ENCODE results near the gene CBY1. TPM values are rescaled to one million over a fixed set of nuclear protein-coding genes. Genes with fewer than 3 reads are reported as not detected.

The CBY1 gene
- total RNA-seq, 4 donors from 2014 or later, result 6.6 to 19.5 (median 12.3) TPM

- Histone ChIP-seq H3K4me3 (no peak overlapping the region), H3K36me3 (peaks cover 0 to 76% (median 0%) of the 10 kb centered on the region in 3 donors)
- TF ChIP-seq, protein P1, sequence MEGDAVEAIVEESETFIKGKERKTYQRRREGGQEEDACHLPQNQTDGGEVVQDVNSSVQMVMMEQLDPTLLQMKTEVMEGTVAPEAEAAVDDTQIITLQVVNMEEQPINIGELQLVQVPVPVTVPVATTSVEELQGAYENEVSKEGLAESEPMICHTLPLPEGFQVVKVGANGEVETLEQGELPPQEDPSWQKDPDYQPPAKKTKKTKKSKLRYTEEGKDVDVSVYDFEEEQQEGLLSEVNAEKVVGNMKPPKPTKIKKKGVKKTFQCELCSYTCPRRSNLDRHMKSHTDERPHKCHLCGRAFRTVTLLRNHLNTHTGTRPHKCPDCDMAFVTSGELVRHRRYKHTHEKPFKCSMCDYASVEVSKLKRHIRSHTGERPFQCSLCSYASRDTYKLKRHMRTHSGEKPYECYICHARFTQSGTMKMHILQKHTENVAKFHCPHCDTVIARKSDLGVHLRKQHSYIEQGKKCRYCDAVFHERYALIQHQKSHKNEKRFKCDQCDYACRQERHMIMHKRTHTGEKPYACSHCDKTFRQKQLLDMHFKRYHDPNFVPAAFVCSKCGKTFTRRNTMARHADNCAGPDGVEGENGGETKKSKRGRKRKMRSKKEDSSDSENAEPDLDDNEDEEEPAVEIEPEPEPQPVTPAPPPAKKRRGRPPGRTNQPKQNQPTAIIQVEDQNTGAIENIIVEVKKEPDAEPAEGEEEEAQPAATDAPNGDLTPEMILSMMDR (IDR thresholded peaks at IDR 0.05), result no peak
- TF ChIP-seq POLR2A (IDR thresholded peaks at IDR 0.05), result no peak
These were observed 63.9 kb downstream of the CBY1 start for GRCh38 chr22:38720350-38720749.

GRCh38 chr22:38721551-38721950, 65.1 kb downstream of the CBY1 start:
- Histone ChIP-seq H3K36me3 (peaks cover 0 to 81% (median 0%) of the 10 kb centered on the region in 3 donors), H3K27me3 (no peaks in the 10 kb centered on the region), H3K9me3 (no peaks in the 10 kb centered on the region), H3K4me1 (no peaks in the 10 kb centered on the region), H3K4me3 (no peak overlapping the region), H3K27ac (no peak overlapping the region)
- DNase-seq, result no peak
- no peak for TF ChIP-seq POLR2A (IDR thresholded peaks at IDR 0.05)
- TF ChIP-seq, protein P1 (IDR thresholded peaks at IDR 0.05), result no peak

More at GRCh38 chr22:38720350-38720749, 63.9 kb downstream of the CBY1 start:
- no peak overlapping the region for H3K27ac ChIP-seq
- no peaks in the 10 kb centered on the region for H3K9me3 ChIP-seq
- DNase-seq, result no peak
- H3K4me1 ChIP-seq, result no peaks in the 10 kb centered on the region
- H3K27me3 ChIP-seq, result no peaks in the 10 kb centered on the region

Other genes with a start within 250 kb of the CBY1 start
- not detected for gene KCNJ4, start 201.4 kb upstream of the CBY1 start, total RNA-seq
- gene KDELR3, start 188.5 kb upstream of the CBY1 start, total RNA-seq, result 10 to 100 TPM in 3 of 4 donors, 1 to 10 TPM in 1; 2.5 to 20.0 (median 16.6) TPM
- gene DDX17, start 150.3 kb upstream of the CBY1 start, total RNA-seq, result 100 to 1,000 TPM; 583 to 733 (median 616) TPM
- gene DMC1, start 86.5 kb upstream of the CBY1 start, total RNA-seq, result 1 to 10 TPM in 1 of 4 donors, not detected in 3; 4.2 TPM
- gene FAM227A, start 246 bp upstream of the CBY1 start, total RNA-seq, result 10 to 100 TPM in 1 of 4 donors, 1 to 10 TPM in 1, not detected in 2; 2.6 to 18.2 TPM
- gene TOMM22, start 25.3 kb downstream of the CBY1 start, total RNA-seq, result 10 to 100 TPM; 19.6 to 35.5 (median 28.9) TPM
- gene JOSD1, start 44.3 kb downstream of the CBY1 start, total RNA-seq, result 100 to 1,000 TPM in 3 of 4 donors, 10 to 100 TPM in 1; 77.6 to 156 (median 121) TPM
- gene GTPBP1, start 49.3 kb downstream of the CBY1 start, total RNA-seq, result 100 to 1,000 TPM in 3 of 4 donors, 10 to 100 TPM in 1; 72.5 to 182 (median 131) TPM
- 100 to 1,000 TPM; 171 to 291 (median 248) TPM for gene SUN2, start 99.4 kb downstream of the CBY1 start, total RNA-seq
- 10 to 100 TPM in 3 of 4 donors, not detected in 1; 15.2 to 21.6 (median 16.2) TPM for gene DNAL4, start 137.5 kb downstream of the CBY1 start, total RNA-seq
- gene NPTXR, start 187.4 kb downstream of the CBY1 start, total RNA-seq, result 1 to 10 TPM in 2 of 4 donors, under 1 TPM in 2; 0.53 to 2.8 (median 1.1) TPM
- gene CBX6, start 215.6 kb downstream of the CBY1 start, total RNA-seq, result 10 to 100 TPM in 2 of 4 donors, 1 to 10 TPM in 2; 7.0 to 35.5 (median 10.7) TPM